GM12873 (cell line): ENCODE data around the gene MEI1.

Source experiments
- TF ChIP-seq, protein P1 (sequence below): IDR thresholded peaks from 2 replicates; pipeline ENCODE4 v1.5.1; 2012; ENCODE audit warnings: low read depth, mild to moderate bottlenecking, moderate library complexity, low read length, control low read depth; ENCODE audit not compliant: insufficient read depth; ENCODE audit errors: missing control alignments

Gene MEI1

DNA sequence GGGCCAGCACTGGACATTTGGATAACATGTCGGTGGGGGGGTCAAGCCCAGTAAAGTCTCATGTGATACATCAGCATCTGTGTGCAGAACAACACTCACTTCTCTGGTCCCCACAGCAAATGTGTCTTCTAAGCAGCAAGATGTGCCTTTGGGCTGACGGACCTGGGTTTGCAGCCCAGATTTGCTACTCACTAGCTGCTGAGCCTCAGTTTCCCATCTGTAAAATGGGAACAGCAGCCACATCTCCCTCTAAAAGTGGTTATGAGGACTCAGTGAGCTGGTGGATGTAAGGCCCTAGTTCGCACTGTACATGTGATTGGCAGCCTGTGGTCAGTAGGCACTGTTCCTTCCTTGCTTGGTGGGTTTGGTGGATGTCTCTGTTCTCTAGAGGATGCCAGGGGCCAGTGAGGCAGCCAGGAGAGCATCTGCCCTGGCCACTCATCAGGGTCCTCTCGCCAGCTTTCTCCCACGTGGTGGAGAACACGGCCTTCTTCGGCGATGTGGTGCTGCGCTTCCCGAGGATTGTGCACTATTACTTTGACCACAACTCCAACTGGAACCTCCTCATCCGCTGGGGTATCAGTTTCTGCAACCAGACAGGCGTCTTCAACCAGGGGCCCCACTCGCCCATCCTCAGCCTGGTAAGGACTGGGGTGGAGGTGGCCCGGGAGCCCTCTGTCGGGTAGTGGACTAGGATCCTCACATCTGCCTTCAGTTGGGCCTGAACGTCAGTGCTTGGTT, 113.7 kb downstream of the MEI1 start:
- TF ChIP-seq, protein P1, sequence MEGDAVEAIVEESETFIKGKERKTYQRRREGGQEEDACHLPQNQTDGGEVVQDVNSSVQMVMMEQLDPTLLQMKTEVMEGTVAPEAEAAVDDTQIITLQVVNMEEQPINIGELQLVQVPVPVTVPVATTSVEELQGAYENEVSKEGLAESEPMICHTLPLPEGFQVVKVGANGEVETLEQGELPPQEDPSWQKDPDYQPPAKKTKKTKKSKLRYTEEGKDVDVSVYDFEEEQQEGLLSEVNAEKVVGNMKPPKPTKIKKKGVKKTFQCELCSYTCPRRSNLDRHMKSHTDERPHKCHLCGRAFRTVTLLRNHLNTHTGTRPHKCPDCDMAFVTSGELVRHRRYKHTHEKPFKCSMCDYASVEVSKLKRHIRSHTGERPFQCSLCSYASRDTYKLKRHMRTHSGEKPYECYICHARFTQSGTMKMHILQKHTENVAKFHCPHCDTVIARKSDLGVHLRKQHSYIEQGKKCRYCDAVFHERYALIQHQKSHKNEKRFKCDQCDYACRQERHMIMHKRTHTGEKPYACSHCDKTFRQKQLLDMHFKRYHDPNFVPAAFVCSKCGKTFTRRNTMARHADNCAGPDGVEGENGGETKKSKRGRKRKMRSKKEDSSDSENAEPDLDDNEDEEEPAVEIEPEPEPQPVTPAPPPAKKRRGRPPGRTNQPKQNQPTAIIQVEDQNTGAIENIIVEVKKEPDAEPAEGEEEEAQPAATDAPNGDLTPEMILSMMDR: no peak

DNA sequence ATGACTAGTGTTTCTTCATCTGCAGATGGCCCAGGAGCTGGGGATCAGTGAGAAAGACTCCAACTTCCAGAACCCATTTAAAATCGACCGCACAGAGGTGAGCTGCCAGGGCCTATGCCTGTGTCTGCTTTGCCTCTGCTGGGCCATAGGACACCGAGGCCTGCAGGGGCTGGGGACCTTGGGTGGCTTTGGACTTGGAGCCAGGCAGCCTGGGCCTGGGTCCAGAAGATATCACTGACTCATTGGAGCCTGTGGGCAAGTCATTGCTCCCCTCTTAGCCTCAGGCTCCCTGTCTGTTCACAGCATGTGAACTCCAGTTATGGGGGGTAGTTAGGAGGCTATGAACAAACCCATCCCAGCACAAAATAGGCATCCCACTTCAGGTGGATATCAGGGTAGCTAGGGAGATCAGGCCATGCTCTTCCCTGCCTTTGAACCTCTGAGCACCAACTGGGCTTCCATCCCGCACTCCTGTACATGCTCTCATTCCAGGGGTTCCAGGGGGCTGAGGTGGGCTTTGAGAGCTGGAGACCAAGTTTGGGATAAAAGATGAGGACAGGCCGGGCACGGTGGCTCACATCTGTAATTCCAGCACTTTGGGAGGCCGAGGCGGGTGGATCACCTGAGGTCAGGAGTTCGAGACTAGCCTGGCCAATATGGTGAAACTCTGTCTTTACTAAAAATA, 114.6 kb downstream of the MEI1 start:
- TF ChIP-seq, protein P1: no peak

DNA sequence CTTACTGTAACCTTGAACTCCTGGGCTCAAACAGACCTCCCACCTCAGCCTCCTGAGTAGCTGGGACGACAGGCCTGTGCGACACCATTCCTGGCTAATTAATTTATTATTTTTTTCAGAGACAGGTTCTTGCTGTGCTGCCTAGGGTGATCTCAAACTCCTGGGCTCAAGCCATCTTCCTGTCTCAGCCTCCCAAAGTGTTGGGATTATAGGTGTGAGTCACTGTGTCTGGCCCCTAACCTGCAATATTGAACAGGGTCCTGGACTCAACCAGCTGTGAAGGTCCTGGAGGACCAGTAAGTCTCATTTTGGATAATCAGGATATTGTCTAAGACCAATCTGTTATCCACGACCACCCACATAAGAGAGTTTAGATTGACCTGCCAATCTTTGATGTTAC, 116.4 kb downstream of the MEI1 start:
- TF ChIP-seq, protein P1: no peak

DNA sequence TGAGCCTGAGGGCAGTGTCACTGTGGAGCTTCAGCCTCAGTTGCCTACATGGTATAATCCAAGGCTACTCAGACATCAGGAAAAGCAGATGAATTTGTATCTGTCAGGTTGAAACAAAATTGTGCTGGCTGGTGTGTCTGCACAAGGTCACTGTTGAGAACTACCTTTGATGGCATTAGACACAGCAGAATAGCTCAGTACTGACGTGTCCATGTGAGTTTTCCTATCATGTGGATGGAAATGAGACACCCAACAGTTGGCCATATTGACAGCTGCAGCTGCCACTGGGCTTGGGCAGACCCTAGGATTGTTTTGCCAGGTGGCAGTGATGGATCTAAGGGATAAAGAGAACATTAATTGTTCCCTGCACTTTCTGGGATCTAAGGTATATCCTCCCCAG, 116.9 kb downstream of the MEI1 start:
- TF ChIP-seq, protein P1: no peak

DNA sequence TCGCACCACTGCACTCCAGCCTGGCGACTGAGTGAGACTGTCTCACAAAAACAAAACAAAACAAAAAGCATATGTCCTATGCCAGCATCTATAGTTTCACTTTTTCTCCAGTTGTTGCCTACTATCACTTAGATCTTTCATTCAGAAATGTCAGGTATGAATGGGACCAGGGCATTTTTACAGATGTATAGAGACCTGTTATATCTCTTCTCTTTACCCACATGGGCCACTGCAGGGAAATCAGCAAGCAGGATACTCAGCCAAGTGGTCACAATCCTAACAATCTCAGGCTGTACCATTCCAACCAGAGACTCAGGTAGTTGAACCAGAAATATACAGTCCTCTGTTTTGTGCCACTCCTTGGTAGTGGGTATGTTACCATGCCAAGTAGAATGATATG, 117.6 kb downstream of the MEI1 start:
- TF ChIP-seq, protein P1: no peak

DNA sequence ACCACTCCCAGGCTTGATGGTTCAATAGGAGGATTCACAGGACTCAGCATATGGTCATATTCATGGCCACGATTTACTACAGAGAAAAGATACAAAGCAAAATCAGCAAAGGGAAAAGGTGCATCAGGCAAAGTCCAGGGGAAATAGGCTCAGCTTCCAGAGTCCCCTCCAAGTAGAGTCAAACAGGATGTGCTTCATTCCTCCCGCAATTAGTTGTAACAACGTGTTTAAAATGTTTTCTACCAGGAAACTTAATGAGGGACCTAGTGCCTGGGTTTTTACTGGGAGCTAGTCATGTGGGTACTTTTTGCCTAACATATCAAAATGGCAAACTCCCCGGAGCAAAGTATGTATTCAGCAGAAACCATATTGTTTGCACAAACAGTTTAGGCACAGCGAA, 118.7 kb downstream of the MEI1 start:
- TF ChIP-seq, protein P1: no peak

DNA sequence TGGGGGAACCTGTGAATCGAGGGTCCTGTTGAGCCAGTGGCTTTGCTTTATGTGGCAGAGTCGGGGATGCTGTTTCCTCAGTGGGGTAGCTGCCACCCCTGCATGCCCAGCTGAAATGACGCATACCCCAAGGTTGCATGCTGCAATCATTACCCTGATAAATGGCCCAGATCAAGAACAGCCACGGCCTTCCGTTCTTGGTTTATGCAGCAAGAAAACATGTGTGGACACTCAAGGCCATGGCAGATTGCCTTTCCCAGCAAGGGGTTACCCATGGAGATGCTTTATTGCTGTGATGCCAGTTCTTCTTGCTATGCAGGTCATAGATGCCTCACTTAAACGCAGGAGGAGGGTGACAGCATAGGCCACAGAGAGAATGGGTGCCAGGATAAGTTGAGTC, 119.3 kb downstream of the MEI1 start:
- TF ChIP-seq, protein P1: no peak
